ENCODE measurements around the gene AKT1S1. TPM values are rescaled to one million over a fixed set of nuclear protein-coding genes. Genes with fewer than 3 reads are reported as not detected.

Gene AKT1S1
- total and polyA plus RNA-seq, 3 donors from 2014 or later: 35.0 to 42.8 (median 35.7) TPM

DNA sequence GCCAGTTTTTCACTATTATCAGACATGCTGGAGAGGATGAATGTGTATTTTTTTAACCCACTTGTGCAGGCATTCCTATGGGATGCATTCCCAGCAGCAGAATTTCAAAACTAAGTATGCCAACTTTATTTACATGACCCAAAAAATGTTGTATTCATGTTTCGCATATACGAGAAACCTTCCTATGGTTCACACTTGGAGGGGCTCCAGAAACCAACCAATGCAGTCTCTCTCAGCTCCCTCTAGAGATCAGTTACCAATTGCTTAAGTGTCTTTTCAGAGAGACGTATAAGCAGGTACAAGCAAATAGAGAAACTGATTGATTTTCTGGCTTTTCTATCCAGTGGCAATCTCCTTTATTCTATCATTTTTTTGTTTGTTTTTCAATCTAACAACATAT lies 31.7 kb downstream of the AKT1S1 start:
- intact Hi-C loops (cut with DNase I; ENCODE audit: low total_unique reads): no loop called here
- DNase-seq: no peak
- H3K4me3 ChIP-seq: no peak overlapping the region
- H3K27me3 ChIP-seq: no peaks in the 10 kb centered on the region
- H3K27ac ChIP-seq: no peak overlapping the region
- no peaks in the 10 kb centered on the region for H3K36me3 ChIP-seq (ENCODE audit: low read depth, missing control alignments)
- TF ChIP-seq POLR2A (IDR thresholded peaks at IDR 0.05): no peak
- TF ChIP-seq, protein P1, sequence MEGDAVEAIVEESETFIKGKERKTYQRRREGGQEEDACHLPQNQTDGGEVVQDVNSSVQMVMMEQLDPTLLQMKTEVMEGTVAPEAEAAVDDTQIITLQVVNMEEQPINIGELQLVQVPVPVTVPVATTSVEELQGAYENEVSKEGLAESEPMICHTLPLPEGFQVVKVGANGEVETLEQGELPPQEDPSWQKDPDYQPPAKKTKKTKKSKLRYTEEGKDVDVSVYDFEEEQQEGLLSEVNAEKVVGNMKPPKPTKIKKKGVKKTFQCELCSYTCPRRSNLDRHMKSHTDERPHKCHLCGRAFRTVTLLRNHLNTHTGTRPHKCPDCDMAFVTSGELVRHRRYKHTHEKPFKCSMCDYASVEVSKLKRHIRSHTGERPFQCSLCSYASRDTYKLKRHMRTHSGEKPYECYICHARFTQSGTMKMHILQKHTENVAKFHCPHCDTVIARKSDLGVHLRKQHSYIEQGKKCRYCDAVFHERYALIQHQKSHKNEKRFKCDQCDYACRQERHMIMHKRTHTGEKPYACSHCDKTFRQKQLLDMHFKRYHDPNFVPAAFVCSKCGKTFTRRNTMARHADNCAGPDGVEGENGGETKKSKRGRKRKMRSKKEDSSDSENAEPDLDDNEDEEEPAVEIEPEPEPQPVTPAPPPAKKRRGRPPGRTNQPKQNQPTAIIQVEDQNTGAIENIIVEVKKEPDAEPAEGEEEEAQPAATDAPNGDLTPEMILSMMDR (IDR thresholded peaks at IDR 0.05): no peak
- WGBS, 2 donors: 84 to 86% methylated on average over 3 of the region's 3 CpGs
- H3K9me3 ChIP-seq: no peaks in the 10 kb centered on the region
- no peaks in the 10 kb centered on the region for H3K4me1 ChIP-seq

DNA sequence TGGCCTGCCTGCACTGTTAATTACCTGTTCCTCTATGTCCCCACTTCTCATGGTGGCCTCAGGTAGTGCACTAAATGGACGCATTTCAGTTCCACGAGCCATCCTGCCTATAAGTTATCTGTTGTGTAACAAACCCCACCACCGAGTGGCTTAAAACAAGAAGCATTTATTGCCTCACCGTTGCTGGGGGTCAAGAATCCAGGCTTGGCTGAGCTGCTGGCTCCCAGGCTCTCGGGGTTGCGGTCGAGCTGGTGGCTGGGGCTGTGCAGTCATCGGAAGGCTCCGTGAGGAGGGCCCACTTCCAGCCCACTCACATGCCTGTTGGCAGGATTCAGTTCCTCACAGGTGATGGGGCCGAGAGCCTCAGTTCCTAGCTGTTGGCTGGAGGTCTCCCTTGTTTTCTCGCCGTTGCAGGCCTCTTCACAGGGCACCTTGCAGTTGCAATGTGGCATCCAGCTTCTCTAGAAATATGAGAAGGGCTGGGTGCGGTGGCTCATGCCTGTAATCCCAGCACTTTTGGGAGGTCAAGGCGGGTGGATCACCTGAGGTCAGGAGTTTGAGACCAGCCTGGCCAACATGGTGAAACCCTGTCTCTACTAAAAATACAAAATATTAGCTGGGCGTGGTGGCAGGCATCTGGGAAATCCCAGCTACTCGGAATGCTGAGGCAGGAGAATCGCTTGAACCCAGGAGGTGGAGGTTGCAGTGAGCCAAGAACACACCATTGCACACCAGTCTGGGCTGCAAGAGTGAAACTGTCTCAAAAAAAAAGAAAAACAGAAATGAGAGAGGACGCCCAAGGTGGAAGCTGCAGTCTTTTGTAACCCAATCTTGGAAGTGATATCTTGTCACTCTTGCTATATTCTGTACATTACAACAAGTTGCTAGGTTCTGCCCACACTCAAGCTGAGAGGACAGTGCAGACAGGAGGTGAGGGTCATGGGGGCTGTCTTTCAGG lies 32.7 kb downstream of the AKT1S1 start:
- 87 to 89% methylated on average over 15 to 18 of the region's 18 CpGs for WGBS, 2 donors
- DNase-seq: no peak
- no peaks in the 10 kb centered on the region for H3K36me3 ChIP-seq (ENCODE audit: low read depth, missing control alignments)
- no peaks in the 10 kb centered on the region for H3K9me3 ChIP-seq
- intact Hi-C loops (cut with DNase I; ENCODE audit: low total_unique reads): no loop called here
- TF ChIP-seq, protein P1 (IDR thresholded peaks at IDR 0.05): no peak
- no peak for TF ChIP-seq POLR2A (IDR thresholded peaks at IDR 0.05)
- H3K4me1 ChIP-seq: no peaks in the 10 kb centered on the region
- H3K27ac ChIP-seq: no peak overlapping the region
- no peak overlapping the region for H3K4me3 ChIP-seq
- H3K27me3 ChIP-seq: no peaks in the 10 kb centered on the region

DNA sequence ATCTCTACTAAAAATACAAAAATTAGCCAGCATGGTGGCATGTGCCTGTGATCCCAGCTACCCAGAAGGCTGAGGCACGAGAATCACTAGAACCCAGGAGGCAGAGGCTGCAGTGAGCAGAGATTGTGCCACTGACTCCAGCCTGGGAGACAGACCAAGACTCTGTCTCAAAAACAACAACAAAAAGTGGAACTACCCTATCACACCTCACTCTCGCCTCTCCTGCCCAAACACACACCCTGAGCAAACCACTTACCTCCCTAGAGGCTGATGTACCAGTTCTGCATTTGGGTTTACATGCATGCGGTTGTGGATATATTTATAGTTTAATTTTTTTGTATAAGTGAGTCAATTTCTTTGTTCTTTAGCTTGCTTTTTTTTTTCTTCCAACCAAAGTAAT lies 33.9 kb downstream of the AKT1S1 start:
- WGBS, 2 donors: 92 to 93% methylated on average over 3 of the region's 3 CpGs
- intact Hi-C loops (cut with DNase I; ENCODE audit: low total_unique reads): no loop called here
- Histone ChIP-seq H3K27ac (no peak overlapping the region), H3K4me1 (no peaks in the 10 kb centered on the region), H3K36me3 (ENCODE audit: low read depth, missing control alignments) (no peaks in the 10 kb centered on the region), H3K27me3 (no peaks in the 10 kb centered on the region), H3K9me3 (no peaks in the 10 kb centered on the region), H3K4me3 (no peak overlapping the region)
- TF ChIP-seq POLR2A (IDR thresholded peaks at IDR 0.05): no peak
- TF ChIP-seq, protein P1 (IDR thresholded peaks at IDR 0.05): no peak
- DNase-seq: no peak

DNA sequence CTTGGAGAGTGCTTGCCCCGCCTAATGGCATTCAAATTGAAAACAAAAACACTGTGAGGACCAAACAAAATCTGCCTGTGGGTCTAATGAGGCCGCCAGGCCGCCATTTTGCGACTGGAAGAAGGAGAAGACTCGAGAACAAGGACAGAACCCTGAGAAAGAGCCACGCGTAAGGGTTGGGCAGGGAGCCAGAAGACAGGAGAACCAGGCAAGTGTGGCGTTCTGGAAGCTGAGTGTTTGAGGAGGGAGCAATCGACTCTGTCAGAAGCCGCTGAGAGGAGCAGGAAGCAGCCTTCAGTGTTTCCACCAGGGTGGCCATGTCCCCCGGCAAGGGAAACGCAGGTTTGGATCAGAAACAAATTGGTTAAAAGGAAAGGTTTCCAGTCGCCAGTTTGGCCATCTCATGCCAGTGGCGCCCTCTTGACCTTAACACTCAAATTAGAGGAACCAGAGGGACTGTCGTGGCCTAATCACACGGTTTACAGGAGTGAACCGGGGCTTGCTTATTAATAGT lies 36.4 kb downstream of the AKT1S1 start:
- no peak overlapping the region for H3K27ac ChIP-seq
- H3K27me3 ChIP-seq: no peaks in the 10 kb centered on the region
- no peaks in the 10 kb centered on the region for H3K4me1 ChIP-seq
- no peak for DNase-seq
- 89% methylated on average over 17 of the region's 17 CpGs for WGBS, 2 donors
- H3K4me3 ChIP-seq: no peak overlapping the region
- TF ChIP-seq POLR2A (IDR thresholded peaks at IDR 0.05): no peak
- TF ChIP-seq, protein P1 (IDR thresholded peaks at IDR 0.05): no peak
- H3K36me3 ChIP-seq (ENCODE audit: low read depth, missing control alignments): no peaks in the 10 kb centered on the region
- H3K9me3 ChIP-seq: no peaks in the 10 kb centered on the region
- intact Hi-C loops (cut with DNase I; ENCODE audit: low total_unique reads): no loop called here
